RPMI7951 (cell line): Measurements from ENCODE around the gene RAB1B. TPM values are rescaled to one million over a fixed set of nuclear protein-coding genes. Genes with fewer than 3 reads are reported as not detected.
"Not testable (repeated sequence)": the region's sequence is repeated elsewhere in the genome, so short reads cannot be mapped to it uniquely, and the experiment has no call there.

ENCODE experiments used
- DNase-seq: peaks from one replicate; pipeline ENCODE4 v3.0.0-alpha.2; 2012; ENCODE audit warnings: low read depth
- total RNA-seq: library from RNA; depleted of rRNA; stranded (reverse); fragments of >200 nt; shearing (Covaris generic); gene quantifications from 2 replicates; pipeline ENCODE4 v1.2.3, GENCODE V29; 2014

The RAB1B gene
- total RNA-seq, 1 experiment from 2014 or later: 161 TPM

DNA sequence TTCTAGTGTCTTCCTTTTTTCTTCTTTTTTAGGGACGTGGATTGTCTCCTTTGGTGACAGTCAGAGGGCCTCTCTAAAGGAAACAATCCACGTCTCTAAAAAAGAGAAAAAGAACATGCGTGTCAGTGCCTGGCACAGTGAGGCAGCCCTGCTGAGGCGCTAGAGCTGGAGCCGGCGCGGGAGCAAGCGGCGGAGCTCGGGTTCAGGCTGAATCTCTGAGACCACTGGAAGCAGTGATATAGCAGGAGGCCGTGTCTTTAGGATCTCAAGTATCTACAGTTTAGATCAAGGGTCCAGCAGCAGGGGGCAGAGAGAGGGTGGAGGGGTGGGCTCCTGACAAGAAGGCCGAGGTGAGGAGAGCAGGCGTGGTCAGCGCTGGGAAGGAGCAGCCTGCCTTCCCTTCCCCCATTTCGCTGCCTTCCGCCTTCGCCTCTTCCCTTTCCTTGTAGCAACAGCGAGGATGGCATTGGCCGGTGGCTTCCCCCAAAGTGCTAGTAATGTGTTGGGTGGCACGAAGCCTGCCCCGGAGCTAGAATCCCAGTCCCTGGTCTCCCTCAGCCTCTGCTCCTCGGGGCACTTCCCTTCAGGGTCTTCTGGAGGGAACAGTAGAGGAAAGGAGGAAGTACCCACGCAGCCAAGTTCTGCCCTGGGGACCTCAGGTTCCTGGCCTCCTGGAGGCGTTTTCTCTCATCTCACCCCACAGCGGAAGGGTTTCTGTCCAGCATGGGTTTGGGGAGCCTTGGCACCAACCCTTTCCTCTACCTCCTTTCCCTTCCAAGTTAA lies 28.2 kb upstream of the RAB1B start:
- no peak for DNase-seq

- no peak for DNase-seq
These were observed 27.7 kb upstream of the RAB1B start for GRCh38 chr11:66240781-66241136.

GRCh38 chr11:66242095-66242765 lies 26.2 kb upstream of the RAB1B start:
- no peak for DNase-seq

DNA sequence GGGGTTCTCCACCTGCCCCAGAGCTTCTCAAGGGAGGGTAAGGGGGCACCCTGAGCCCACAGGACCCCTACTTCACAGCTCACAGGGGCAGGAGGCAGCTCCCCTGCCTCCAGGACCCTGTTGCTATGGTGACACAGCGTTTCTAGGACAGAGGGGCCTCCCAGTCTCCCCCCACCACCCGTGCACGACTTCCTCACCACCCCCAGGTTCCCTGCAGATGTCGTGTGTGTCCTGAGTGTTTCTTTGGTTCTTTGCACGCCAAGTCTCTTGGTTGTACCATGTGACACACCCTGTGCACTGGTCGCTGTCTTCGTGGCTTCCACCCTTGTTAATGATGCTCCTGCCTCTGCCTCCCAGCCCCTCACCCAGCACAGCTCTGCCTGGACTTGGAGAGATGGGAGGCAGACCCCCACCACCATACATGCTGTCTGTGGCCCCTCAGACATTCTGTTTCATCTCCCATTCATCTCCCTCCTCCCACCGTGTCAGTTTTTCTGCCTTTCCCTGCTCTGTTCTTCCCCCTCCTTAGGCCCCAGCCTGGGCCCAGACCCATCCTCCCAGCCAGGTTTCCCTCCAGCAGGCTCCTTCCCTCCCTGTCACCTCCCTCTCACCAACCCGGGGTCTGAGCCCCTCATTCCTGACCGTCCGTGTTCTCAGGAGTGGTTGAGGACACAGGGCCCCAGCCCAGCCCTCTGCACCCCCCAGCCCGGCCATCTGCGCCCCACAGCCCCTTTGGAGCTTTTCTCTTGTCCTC lies 24.5 kb upstream of the RAB1B start:
- DNase-seq: no peak

DNA sequence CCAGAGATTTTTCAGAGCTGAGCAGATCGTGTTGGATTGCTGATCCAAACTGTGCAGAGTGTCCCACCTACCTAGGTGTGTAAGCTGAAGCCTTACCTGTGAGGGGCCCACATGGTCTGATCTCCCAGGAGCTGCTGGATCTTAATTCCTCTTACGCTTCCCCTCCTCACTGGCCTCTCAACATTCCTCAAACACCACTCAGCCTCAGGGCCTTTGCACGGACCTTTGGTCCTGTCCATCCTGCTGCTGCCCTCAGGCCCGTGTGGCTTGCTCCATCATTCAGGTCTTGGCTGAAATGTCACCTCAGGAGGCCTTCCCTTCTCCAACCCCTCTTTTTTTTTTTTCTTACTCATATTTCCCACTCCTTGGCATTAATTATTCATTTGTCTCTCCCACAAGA lies 21.1 kb upstream of the RAB1B start:
- no peak for DNase-seq

- no peak for DNase-seq
These were observed 20.6 kb upstream of the RAB1B start for GRCh38 chr11:66247801-66248200.

DNA sequence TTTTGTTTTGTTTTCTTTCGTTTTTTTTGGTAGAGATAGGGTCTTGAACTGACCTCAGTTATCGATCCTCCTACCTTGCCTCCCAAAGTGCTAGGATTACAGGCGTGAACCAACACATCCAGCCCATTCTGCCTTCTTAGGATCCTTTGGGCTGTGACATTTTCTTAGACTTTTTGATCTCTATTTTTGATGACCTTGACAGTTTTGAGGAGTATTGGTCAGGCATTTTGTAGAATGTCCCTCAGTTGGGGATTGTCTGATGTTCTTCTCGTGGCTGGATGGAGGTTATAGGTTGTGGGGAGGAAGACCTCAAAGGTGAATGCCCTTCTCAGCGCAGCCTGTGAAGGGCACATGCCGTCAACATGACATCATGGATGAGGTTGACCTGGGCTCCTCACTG lies 19.5 kb upstream of the RAB1B start:
- DNase-seq: no peak

GRCh38 chr11:66251809-66252208 lies 16.6 kb upstream of the RAB1B start:
- DNase-seq: no peak

GRCh38 chr11:66253081-66253480 lies 15.4 kb upstream of the RAB1B start:
- DNase-seq: not testable (repeated sequence)

DNA sequence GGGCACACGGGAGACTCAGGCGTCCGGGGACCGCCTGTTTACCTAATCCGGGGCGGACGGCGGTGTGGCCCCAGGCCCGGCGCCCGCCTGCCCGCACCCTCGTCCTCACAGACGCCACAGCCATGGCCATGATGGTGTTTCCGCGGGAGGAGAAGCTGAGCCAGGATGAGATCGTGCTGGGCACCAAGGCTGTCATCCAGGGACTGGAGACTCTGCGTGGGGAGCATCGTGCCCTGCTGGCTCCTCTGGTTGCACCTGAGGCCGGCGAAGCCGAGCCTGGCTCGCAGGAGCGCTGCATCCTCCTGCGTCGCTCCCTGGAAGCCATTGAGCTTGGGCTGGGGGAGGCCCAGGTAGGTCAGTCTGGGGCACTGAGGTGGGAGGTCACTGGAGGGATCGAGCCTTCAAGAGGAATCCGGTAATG lies 10.0 kb upstream of the RAB1B start:
- no peak for DNase-seq

DNA sequence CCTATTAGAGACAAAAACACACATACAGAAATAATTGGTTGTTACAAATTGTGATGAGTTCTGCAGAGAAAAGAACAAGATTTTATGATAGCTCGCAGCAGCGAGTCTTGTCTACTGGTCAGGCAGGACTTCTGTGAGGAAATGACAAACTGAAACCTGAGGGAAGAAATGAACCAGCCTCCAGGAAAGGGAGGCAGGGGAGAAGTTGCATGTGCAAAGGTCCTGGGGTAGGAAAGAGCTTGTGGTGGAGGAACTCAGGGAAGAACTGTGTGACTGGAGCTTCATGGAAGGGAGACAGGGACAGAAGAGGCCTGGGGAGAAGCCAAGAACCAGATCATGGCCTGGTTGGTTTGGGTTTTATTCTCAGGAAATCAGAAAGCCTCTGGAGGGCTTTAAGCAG lies 9.2 kb upstream of the RAB1B start:
- no peak for DNase-seq

- no peak for DNase-seq
These were observed 8.5 kb upstream of the RAB1B start for GRCh38 chr11:66259956-66260355.

DNA sequence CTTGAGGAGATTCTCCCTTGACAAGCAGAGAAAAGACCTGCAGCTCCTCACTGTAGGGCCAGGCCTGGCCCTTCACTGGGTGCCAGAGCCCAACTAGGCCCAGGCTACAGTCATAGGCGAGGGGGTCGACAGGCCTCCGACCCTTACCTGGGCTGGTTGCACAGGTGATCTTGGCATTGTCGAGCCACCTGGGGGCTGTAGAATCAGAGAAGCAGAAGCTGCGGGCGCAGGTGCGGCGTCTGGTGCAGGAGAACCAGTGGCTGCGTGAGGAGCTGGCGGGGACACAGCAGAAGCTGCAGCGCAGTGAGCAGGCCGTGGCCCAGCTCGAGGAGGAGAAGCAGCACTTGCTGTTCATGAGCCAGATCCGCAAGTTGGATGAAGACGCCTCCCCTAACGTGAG lies 6.9 kb upstream of the RAB1B start:
- DNase-seq: no peak

DNA sequence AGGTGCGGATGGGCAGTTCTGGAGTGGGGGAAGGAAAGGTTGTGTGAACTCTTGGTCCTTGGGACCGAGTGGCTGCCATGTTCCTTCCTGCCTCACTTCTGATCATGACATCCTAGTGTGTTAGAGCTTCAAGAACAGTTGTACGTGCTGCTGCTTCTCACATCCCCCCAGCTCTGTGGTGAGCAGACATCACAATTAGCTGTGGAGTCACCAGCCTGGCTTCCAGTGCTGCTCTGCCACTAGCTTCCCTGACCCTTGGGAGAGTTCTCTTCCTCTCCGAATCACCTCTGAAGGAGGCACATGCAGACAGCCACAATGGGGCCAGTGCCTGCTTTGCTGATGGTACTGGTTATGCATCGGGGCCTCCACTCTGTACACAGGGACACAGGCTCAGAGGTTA lies 6.2 kb upstream of the RAB1B start:
- no peak for DNase-seq

DNA sequence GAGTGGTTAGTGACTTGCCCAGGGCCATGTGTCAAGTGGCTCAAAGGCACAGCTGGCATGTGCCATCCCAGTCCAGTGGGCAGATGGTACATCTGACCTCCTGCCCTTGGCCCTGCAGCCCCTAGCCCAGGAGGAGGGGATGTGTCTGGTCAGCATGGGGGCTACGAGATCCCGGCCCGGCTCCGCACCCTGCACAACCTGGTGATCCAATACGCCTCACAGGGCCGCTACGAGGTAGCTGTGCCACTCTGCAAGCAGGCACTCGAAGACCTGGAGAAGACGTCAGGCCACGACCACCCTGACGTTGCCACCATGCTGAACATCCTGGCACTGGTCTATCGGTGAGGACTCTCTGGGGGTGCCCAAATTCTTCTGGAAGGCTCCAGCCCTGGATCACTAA lies 5.7 kb upstream of the RAB1B start:
- DNase-seq: no peak

- DNase-seq: no peak
These were observed 5.2 kb upstream of the RAB1B start for GRCh38 chr11:66263231-66263630.

DNA sequence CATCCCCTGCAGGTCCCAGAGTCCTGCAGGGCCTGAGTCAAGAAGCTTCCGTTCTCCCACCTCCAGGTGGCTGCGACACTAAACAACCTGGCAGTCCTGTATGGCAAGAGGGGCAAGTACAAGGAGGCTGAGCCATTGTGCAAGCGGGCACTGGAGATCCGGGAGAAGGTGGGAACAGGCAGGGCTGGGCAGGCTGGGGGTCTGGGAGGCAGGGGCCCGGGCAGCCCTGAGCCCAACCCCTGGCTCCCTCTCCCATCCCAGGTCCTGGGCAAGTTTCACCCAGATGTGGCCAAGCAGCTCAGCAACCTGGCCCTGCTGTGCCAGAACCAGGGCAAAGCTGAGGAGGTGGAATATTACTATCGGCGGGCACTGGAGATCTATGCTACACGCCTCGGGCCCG lies 4.7 kb upstream of the RAB1B start:
- no peak for DNase-seq

GRCh38 chr11:66264383-66264782 lies 4.1 kb upstream of the RAB1B start:
- no peak for DNase-seq

DNA sequence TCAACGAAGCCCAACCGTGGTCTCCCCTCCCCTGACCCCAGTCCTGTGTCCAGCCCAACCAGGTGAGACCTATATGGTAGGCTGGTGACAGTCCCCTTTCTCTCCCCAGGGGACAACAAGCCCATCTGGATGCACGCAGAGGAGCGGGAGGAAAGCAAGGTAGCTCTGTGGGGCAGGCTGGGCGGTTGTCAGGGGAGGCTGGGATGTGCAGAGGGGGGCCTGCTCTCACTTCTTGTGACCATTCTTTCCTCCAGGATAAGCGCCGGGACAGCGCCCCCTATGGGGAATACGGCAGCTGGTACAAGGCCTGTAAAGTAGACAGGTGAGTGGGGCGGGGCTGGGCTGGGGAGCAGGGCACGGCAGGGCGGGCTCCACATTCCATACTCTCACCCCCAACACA lies 3.5 kb upstream of the RAB1B start:
- DNase-seq: no peak

- no peak for DNase-seq
These were observed 2.7 kb upstream of the RAB1B start for GRCh38 chr11:66265531-66266377.

GRCh38 chr11:66266378-66267038 lies 1.9 kb upstream of the RAB1B start:
- no peak for DNase-seq

GRCh38 chr11:66267039-66267378 lies 1.4 kb upstream of the RAB1B start:
- DNase-seq: no peak
